ENCODE results near the gene GRIP1.

DNA sequence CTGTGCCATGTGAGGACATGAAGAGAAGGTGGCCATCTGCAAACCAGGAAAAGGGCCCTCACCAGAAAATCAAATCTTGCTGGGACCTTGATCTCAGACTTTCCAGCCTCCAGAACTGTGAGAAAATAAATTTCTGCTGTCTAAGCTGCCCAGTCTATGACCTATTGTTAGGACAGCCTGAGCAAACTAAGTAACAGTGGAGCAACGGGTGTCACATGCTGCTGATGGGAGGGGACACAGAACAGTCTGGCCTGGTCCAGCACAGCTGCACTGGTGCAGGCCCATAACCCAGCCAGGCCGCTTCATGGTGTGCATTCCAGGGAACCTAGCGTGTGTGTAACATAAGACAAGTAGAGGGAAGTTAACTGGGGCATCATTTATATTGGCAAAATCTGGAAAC, 42.1 kb downstream of the GRIP1 start:
- TF ChIP-seq YY1 (IDR thresholded peaks at IDR 0.05; ENCODE audit: insufficient read depth, insufficient read length) (no peak), SUZ12 (IDR thresholded peaks at IDR 0.05; ENCODE audit: extremely low read depth, insufficient read depth, insufficient read length) (no peak), ZNF274 (IDR thresholded peaks at IDR 0.05; ENCODE audit: low read depth, low read length) (no peak)

Measured in NT2/D1 (cell line).